ENCODE data around the gene PDE7B. TPM values are rescaled to one million over a fixed set of nuclear protein-coding genes. Genes with fewer than 3 reads are reported as not detected.

PDE7B gene
- total RNA-seq, 2 experiments from 2014 or later = not detected

DNA sequence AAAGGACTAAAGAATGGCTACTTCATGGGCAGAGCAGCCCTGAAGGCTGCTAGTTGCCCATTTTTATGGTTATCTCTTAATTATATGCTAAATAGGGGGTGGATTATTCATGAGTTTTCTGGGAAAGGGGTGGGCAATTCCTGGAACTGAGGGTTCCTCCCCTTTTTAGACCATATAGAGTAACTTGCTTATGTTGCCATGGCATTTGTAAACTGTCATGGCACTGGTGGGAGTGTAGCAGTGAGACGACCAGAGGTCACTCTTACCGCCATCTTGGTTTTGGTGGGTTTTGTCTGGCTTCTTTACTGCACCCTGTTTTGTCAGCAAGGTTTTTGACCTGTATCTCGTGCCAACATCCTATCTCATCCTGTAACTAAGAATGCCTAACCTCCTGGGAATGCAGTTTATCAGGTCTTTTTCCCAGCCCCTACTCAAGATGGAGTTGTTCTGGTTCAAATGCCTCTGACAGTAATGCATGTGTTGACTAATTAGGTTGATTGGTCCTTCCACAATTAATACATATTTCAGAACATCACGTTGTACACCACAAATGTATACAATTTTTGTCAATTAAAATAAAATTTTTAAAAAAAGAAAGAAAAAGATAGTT, 139.5 kb downstream of the PDE7B start:
- H3K27ac ChIP-seq (ENCODE audit: low read depth, low read length, poor library complexity, severe bottlenecking) = no peak overlapping the region
- ChIA-PET CTCF (ENCODE audit: unreplicated experiment) (no interaction called here), POLR2A (interaction anchor here (0.7 to 1.1 kb wide), 2 partner anchors 35 to 180 kb away, joined by 3 to 4 read pairs; no protein-coding TSS in a partner anchor)
- DNase-seq (ENCODE audit: low spot score) = no peak
- BruUV-seq (replicated peaks) = no TSS peak
- H3K79me2 ChIP-seq (ENCODE audit: insufficient read depth, low read depth, low read length) = no peaks in the 10 kb centered on the region
- no peak overlapping the region for H2AFZ ChIP-seq (ENCODE audit: low read length)
- H3K36me3 ChIP-seq (ENCODE audit: insufficient read depth, low read length) = no peaks in the 10 kb centered on the region
- H3K4me3 ChIP-seq (ENCODE audit: low read depth, low read length, poor library complexity, severe bottlenecking) = no peak overlapping the region
- H3K9me2 ChIP-seq (ENCODE audit: insufficient read depth, low read length) = no peaks in the 10 kb centered on the region
- no peak overlapping the region for H3K4me2 ChIP-seq (ENCODE audit: low read length)
- no peaks in the 10 kb centered on the region for H3K4me1 ChIP-seq (ENCODE audit: insufficient read depth, low read length, poor library complexity, severe bottlenecking)
- intact Hi-C loops (cut with micrococcal nuclease; ENCODE audit: unreplicated experiment) = no loop called here
- TF ChIP-seq EZH2phosphoT487 (IDR thresholded peaks at IDR 0.05; ENCODE audit: borderline replicate concordance, low read depth, low read length) = no peak
- TF ChIP-seq, protein P1, sequence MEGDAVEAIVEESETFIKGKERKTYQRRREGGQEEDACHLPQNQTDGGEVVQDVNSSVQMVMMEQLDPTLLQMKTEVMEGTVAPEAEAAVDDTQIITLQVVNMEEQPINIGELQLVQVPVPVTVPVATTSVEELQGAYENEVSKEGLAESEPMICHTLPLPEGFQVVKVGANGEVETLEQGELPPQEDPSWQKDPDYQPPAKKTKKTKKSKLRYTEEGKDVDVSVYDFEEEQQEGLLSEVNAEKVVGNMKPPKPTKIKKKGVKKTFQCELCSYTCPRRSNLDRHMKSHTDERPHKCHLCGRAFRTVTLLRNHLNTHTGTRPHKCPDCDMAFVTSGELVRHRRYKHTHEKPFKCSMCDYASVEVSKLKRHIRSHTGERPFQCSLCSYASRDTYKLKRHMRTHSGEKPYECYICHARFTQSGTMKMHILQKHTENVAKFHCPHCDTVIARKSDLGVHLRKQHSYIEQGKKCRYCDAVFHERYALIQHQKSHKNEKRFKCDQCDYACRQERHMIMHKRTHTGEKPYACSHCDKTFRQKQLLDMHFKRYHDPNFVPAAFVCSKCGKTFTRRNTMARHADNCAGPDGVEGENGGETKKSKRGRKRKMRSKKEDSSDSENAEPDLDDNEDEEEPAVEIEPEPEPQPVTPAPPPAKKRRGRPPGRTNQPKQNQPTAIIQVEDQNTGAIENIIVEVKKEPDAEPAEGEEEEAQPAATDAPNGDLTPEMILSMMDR (conservative IDR thresholded peaks at IDR 0.05; ENCODE audit: low read length) = no peak
- H4K20me1 ChIP-seq (ENCODE audit: insufficient read depth, low read length) = no peaks in the 10 kb centered on the region
- no peaks in the 10 kb centered on the region for H3K9me3 ChIP-seq (ENCODE audit: low read length)

DNA sequence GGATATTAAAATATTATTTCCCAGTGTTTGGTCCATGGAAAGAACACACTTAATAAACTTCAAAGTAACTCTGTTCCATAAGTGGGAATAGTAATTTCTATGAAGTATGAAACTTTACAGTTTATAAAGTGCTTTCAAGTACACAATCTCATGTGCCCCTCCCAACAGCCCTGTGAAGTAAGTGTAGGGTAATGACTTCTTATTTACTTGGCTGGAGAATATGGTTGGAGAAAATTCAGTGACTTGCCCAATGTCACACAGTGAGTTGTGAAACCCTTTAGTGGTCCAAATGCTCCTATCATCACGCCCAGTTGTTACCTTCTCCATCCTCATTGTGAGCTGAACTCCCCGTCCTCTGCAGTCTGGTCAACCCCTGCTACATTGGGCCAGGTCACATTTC, 141.2 kb downstream of the PDE7B start:
- Histone ChIP-seq H4K20me1 (ENCODE audit: insufficient read depth, low read length) (no peaks in the 10 kb centered on the region), H3K9me2 (ENCODE audit: insufficient read depth, low read length) (no peaks in the 10 kb centered on the region), H3K27ac (ENCODE audit: low read depth, low read length, poor library complexity, severe bottlenecking) (no peak overlapping the region), H3K4me1 (ENCODE audit: insufficient read depth, low read length, poor library complexity, severe bottlenecking) (no peaks in the 10 kb centered on the region), H3K4me2 (ENCODE audit: low read length) (no peak overlapping the region), H3K79me2 (ENCODE audit: insufficient read depth, low read depth, low read length) (no peaks in the 10 kb centered on the region), H2AFZ (ENCODE audit: low read length) (no peak overlapping the region), H3K4me3 (ENCODE audit: low read depth, low read length, poor library complexity, severe bottlenecking) (no peak overlapping the region), H3K9me3 (ENCODE audit: low read length) (no peaks in the 10 kb centered on the region), H3K36me3 (ENCODE audit: insufficient read depth, low read length) (no peaks in the 10 kb centered on the region)
- ChIA-PET CTCF (ENCODE audit: unreplicated experiment) (no interaction called here), POLR2A (interaction anchor here (0.6 to 1.6 kb wide), 3 partner anchors 14 to 249 kb away, joined by 3 to 5 read pairs (median 4); no protein-coding TSS in a partner anchor)
- no TSS peak for BruUV-seq (replicated peaks)
- intact Hi-C loops (cut with micrococcal nuclease; ENCODE audit: unreplicated experiment) = no loop called here
- TF ChIP-seq, protein P1 (conservative IDR thresholded peaks at IDR 0.05; ENCODE audit: low read length) = no peak
- no peak for TF ChIP-seq EZH2phosphoT487 (IDR thresholded peaks at IDR 0.05; ENCODE audit: borderline replicate concordance, low read depth, low read length)
- no peak for DNase-seq (ENCODE audit: low spot score)

DNA sequence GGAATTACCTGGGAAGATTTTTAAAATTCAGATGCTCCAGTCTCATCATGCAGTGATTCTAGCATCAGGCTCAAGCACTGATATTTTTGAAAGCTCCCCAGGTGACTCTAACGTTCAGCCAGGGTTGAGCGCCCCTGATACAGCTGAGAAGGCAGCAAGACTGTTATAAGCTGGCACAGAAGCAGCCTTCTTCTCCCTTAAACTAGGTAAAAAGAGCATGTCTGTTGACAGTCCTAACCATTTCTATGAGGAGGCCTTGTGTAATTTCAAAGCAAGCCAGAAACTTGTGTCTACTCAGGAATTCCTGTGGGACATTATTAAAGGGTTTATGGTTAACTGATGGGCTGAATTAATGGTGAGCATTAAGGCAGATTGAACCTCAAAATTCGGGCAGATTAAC, 141.9 kb downstream of the PDE7B start:
- H2AFZ ChIP-seq (ENCODE audit: low read length) = no peak overlapping the region
- no peak overlapping the region for H3K4me2 ChIP-seq (ENCODE audit: low read length)
- no peak overlapping the region for H3K4me3 ChIP-seq (ENCODE audit: low read depth, low read length, poor library complexity, severe bottlenecking)
- BruUV-seq (replicated peaks) = no TSS peak
- no peak overlapping the region for H3K27ac ChIP-seq (ENCODE audit: low read depth, low read length, poor library complexity, severe bottlenecking)
- H4K20me1 ChIP-seq (ENCODE audit: insufficient read depth, low read length) = no peaks in the 10 kb centered on the region
- no peaks in the 10 kb centered on the region for H3K4me1 ChIP-seq (ENCODE audit: insufficient read depth, low read length, poor library complexity, severe bottlenecking)
- no peak for TF ChIP-seq EZH2phosphoT487 (IDR thresholded peaks at IDR 0.05; ENCODE audit: borderline replicate concordance, low read depth, low read length)
- TF ChIP-seq, protein P1 (conservative IDR thresholded peaks at IDR 0.05; ENCODE audit: low read length) = no peak
- POLR2A ChIA-PET = interaction anchor here (0.6 to 1.6 kb wide), 2 partner anchors 15 to 63 kb away, joined by 3 to 4 read pairs; no protein-coding TSS in a partner anchor
- no peaks in the 10 kb centered on the region for H3K36me3 ChIP-seq (ENCODE audit: insufficient read depth, low read length)
- H3K79me2 ChIP-seq (ENCODE audit: insufficient read depth, low read depth, low read length) = no peaks in the 10 kb centered on the region
- DNase-seq (ENCODE audit: low spot score) = peak; percentile 15
- CTCF ChIA-PET (ENCODE audit: unreplicated experiment) = no interaction called here
- intact Hi-C loops (cut with micrococcal nuclease; ENCODE audit: unreplicated experiment) = no loop called here
- no peaks in the 10 kb centered on the region for H3K9me3 ChIP-seq (ENCODE audit: low read length)
- no peaks in the 10 kb centered on the region for H3K9me2 ChIP-seq (ENCODE audit: insufficient read depth, low read length)

All from OCI-LY7 (cell line).